Keratinocyte (primary cell): ENCODE data around the gene KCNAB2. TPM values are rescaled to one million over a fixed set of nuclear protein-coding genes. Genes with fewer than 3 reads are reported as not detected.

Experiments used
- DNase-seq: peaks from one replicate; pipeline ENCODE4 v3.0.0-alpha.2; 2011; ENCODE audit warnings: low read depth, missing footprints, low spot score
- FAIRE-seq: peaks from 2 replicates; lab custom pipeline; 2011; peaks lifted over from hg19 to GRCh38; lab: Jason Lieb, UNC
- H2AFZ ChIP-seq: 2 replicates; pipeline ENCODE4 v1.6.0; 2012; ENCODE audit warnings: low read length, control low read depth, inconsistent platforms; ENCODE audit not compliant: control insufficient read depth
- H3K27ac ChIP-seq: 2 replicates; pipeline ENCODE4 v1.5.1; 2011; ENCODE audit warnings: low read length; ENCODE audit not compliant: control insufficient read depth, insufficient read depth
- H3K27me3 ChIP-seq: 3 replicates; pipeline ENCODE4 v1.6.0; 2011; ENCODE audit warnings: low read length; ENCODE audit not compliant: control insufficient read depth, insufficient read depth; ENCODE audit errors: extremely low read depth
- H3K36me3 ChIP-seq, 2 experiments: 2 replicates in 1 of 2; 3 replicates in 1 of 2; pipeline ENCODE4 v1.5.1; 2011; ENCODE audit warnings: low read length in 2 of 2, mild to moderate bottlenecking in 1 of 2; ENCODE audit not compliant: control insufficient read depth in 2 of 2, insufficient read depth in 2 of 2; ENCODE audit errors: extremely low read depth in 1 of 2
- H3K4me1 ChIP-seq: 3 replicates; pipeline ENCODE4 v1.5.1; 2011; ENCODE audit warnings: low read length; ENCODE audit not compliant: control insufficient read depth, insufficient read depth; ENCODE audit errors: extremely low read depth
- H3K4me2 ChIP-seq: 3 replicates; pipeline ENCODE4 v1.6.0; 2011; ENCODE audit warnings: low read depth, low read length; ENCODE audit not compliant: control insufficient read depth, insufficient read depth; ENCODE audit errors: extremely low read depth
- H3K4me3 ChIP-seq, 3 experiments: fragments of 200-600 bp in 1 of 3; sonication (generic) in 1 of 3; 2 replicates in 2 of 3; 3 replicates in 1 of 3; pipeline ENCODE4 v1.5.1; 2011 to 2016; ENCODE audit warnings: low read length in 3 of 3, mild to moderate bottlenecking in 3 of 3, control low read depth in 2 of 3, inconsistent platforms in 1 of 3, low read depth in 1 of 3, mixed read lengths in 1 of 3, mixed run types in 1 of 3, moderate library complexity in 1 of 3; ENCODE audit not compliant: control insufficient read depth in 2 of 3, insufficient read depth in 2 of 3; ENCODE audit errors: extremely low read depth in 1 of 3
- H3K79me2 ChIP-seq: 2 replicates; pipeline ENCODE4 v1.6.0; 2012; ENCODE audit warnings: low read length; ENCODE audit not compliant: control insufficient read depth, insufficient read depth
- H3K9ac ChIP-seq: 3 replicates; pipeline ENCODE4 v1.6.0; 2011; ENCODE audit warnings: low read length; ENCODE audit not compliant: control insufficient read depth, insufficient read depth; ENCODE audit errors: extremely low read depth
- H3K9me1 ChIP-seq: 3 replicates; pipeline ENCODE4 v1.6.0; 2011; ENCODE audit warnings: low read length; ENCODE audit not compliant: control insufficient read depth, insufficient read depth; ENCODE audit errors: extremely low read depth
- H3K9me3 ChIP-seq: 2 replicates; pipeline ENCODE4 v1.5.1; 2012; ENCODE audit warnings: low read depth, low read length; ENCODE audit not compliant: control insufficient read depth
- H4K20me1 ChIP-seq: 3 replicates; pipeline ENCODE4 v1.6.0; 2011; ENCODE audit warnings: low read length; ENCODE audit not compliant: control insufficient read depth, insufficient read depth; ENCODE audit errors: extremely low read depth
- EZH2 ChIP-seq: IDR thresholded peaks from one replicate; pipeline ENCODE4 v1.6.1; 2012; ENCODE audit warnings: inconsistent platforms, mild to moderate bottlenecking, low read length, moderate library complexity
- dilution Hi-C: fragments of 300-500 bp; cut with MboI; formaldehyde crosslinking; loops from one replicate; pipeline ENCODE4 v1.7.0; 2020; ENCODE audit warnings: low sequenced_read_pairs; ENCODE audit not compliant: extremely low pct_ligation_motif_present
- polyA plus RNA-seq, 5 experiments: library from polyadenylated mRNA; depleted of rRNA in 3 of 5; stranded (reverse) in 3 of 5; stranded (forward) in 1 of 5; unstranded in 1 of 5; fragments of >200 nt; gene quantifications; 1 replicate in 1 of 5; 2 replicates in 3 of 5; 3 replicates in 1 of 5; pipeline versions ENCODE4 v1.2.1 to v1.2.3, GENCODE V29; 2011 to 2012; ENCODE audit warnings: missing spikeins in 2 of 5, low read depth in 1 of 5, low replicate concordance in 1 of 5
- TF ChIP-seq, protein P1 (sequence below), 3 experiments: IDR thresholded peaks in 1 of 3; conservative IDR thresholded peaks in 1 of 3; optimal IDR thresholded peaks in 1 of 3; 2 replicates in 2 of 3; 3 replicates in 1 of 3; pipeline versions ENCODE3 to v1.5.1; 2011; ENCODE audit warnings: low read length in 3 of 3, mild to moderate bottlenecking in 3 of 3, moderate library complexity in 2 of 3, control low read depth in 1 of 3, inconsistent platforms in 1 of 3; ENCODE audit not compliant: insufficient read depth in 2 of 3; ENCODE audit errors: extremely low read depth in 1 of 3

The KCNAB2 gene
- polyA plus RNA-seq, 1 donor (not counting 4 experiments of a cell fraction or from before 2014, with no cell fraction given), result 1.8 TPM

DNA sequence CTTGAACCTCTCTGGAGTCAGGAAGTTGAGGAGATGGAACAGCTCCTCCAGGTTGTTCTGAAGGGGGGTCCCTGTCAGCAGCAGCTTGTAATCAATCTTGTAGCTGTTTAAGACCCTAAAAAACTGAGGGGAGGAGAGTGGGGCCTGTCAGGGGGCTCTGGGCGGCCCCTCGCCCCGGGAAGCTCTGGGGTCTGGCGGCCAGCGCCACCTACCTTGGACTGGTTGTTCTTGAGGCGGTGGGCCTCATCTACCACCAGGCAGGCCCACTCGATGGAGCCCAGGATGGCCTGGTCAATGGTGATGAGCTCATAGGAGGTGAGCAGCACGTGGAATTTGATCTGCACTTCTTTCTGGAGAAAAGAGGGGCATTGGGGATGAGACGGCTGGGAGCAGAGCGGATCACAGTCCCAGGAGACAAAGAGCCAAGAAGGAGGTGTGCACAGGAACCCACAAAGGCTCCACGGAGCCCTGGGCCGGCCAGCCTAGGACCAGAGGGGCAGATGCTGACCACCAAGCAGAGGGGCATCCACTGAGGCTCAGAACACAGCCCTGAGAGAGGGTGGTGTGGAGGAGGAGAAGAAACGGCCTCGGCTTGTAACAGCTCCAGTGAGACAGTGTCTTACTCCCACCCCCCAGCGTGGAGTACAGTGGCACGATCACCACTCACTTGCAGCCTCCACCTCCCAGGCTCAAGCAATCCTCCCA is 91.0 kb downstream of the KCNAB2 start:
- H2AFZ ChIP-seq, result no peak overlapping the region
- DNase-seq (no peak), FAIRE-seq (no peak)
- no peaks in the 10 kb centered on the region for H3K79me2 ChIP-seq
- H3K4me1 ChIP-seq, result no peaks in the 10 kb centered on the region
- TF ChIP-seq EZH2, result no peak
- TF ChIP-seq, protein P1, sequence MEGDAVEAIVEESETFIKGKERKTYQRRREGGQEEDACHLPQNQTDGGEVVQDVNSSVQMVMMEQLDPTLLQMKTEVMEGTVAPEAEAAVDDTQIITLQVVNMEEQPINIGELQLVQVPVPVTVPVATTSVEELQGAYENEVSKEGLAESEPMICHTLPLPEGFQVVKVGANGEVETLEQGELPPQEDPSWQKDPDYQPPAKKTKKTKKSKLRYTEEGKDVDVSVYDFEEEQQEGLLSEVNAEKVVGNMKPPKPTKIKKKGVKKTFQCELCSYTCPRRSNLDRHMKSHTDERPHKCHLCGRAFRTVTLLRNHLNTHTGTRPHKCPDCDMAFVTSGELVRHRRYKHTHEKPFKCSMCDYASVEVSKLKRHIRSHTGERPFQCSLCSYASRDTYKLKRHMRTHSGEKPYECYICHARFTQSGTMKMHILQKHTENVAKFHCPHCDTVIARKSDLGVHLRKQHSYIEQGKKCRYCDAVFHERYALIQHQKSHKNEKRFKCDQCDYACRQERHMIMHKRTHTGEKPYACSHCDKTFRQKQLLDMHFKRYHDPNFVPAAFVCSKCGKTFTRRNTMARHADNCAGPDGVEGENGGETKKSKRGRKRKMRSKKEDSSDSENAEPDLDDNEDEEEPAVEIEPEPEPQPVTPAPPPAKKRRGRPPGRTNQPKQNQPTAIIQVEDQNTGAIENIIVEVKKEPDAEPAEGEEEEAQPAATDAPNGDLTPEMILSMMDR (optimal IDR thresholded peaks at IDR 0.05 in 1 of 3, IDR thresholded peaks at IDR 0.05 in 1 of 3, conservative IDR thresholded peaks at IDR 0.05 in 1 of 3; ENCODE audit: extremely low read depth in 1 of 3, insufficient read depth in 2 of 3, low read length in 3 of 3), result no peak
- peaks cover 3% of the 10 kb centered on the region for H3K27me3 ChIP-seq
- H4K20me1 ChIP-seq, result no peaks in the 10 kb centered on the region
- H3K36me3 ChIP-seq, result no peaks in the 10 kb centered on the region
- no peak overlapping the region for H3K4me2 ChIP-seq
- no peaks in the 10 kb centered on the region for H3K9me1 ChIP-seq
- dilution Hi-C loops, result no loop called here
- no peak overlapping the region for H3K27ac ChIP-seq
- H3K9ac ChIP-seq, result no peak overlapping the region
- H3K4me3 ChIP-seq, result no peak overlapping the region
- no peaks in the 10 kb centered on the region for H3K9me3 ChIP-seq

DNA sequence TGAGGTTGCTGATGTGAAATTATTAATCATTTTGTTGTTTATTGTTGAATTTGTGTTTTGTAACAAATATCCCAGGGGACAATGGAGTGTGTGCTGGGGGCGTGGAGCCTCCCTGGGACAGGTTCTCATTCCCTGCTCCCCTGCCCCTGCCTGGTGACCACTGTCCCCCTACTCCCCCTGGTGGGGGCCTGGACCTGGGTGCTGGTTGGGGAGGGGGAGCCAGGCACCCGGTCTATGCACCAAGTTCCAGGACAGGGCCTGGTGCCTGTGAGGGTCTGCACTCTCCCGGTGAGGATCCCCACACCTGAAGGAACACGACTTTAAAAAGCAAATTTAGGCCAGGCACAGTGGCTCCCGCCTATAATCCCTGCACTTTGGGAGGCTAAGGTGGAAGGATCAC is 92.1 kb downstream of the KCNAB2 start:
- H2AFZ ChIP-seq, result no peak overlapping the region

More for the DNA sequence above, 92.1 kb downstream of the KCNAB2 start:
- Histone ChIP-seq H3K9ac (no peak overlapping the region), H3K36me3 (no peaks in the 10 kb centered on the region), H3K27ac (no peak overlapping the region), H3K9me1 (no peaks in the 10 kb centered on the region), H3K79me2 (no peaks in the 10 kb centered on the region), H3K4me2 (no peak overlapping the region), H3K27me3 (peaks cover 3% of the 10 kb centered on the region), H3K9me3 (no peaks in the 10 kb centered on the region), H4K20me1 (no peaks in the 10 kb centered on the region), H3K4me1 (no peaks in the 10 kb centered on the region), H3K4me3 (no peak overlapping the region)
- no peak for TF ChIP-seq EZH2
- TF ChIP-seq, protein P1 (optimal IDR thresholded peaks at IDR 0.05 in 1 of 3, IDR thresholded peaks at IDR 0.05 in 1 of 3, conservative IDR thresholded peaks at IDR 0.05 in 1 of 3; ENCODE audit: extremely low read depth in 1 of 3, insufficient read depth in 2 of 3, low read length in 3 of 3), result no peak
- dilution Hi-C loops, result no loop called here
- FAIRE-seq (no peak), DNase-seq (no peak)
